Inflammatory macrophage (primary cell): ENCODE measurements around the gene CCNA1.
A peak's percentile ranks its signal among the peaks of the same experiment; 100 is the strongest.

Experiments used
- DNase-seq, 2 donors: peaks; one replicate each; pipeline ENCODE4 v3.0.0-alpha.2; 2020 to 2022

CCNA1 gene

GRCh38 chr13:36454121-36454520 lies 21.8 kb downstream of the CCNA1 start:
- DNase-seq = no peak

DNA sequence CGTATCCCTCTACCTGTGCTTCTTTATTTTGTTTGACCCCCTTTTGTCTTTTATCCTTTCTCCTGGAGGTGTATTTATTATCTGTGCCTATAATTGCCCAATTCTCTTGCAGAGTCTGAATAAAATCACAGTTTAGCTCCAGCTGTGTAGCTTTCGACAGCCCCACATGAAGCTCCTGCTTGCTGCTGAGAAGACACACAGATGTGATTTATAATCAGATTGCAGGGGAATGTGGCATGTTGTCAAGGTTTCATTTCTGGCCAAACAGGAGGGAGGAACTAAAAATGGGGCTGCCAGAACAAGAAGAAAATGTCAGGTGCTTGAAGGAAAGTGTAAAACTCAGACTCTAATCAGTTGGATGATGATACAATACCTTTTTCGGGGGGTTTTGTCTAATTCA lies 22.7 kb downstream of the CCNA1 start:
- DNase-seq = no peak

DNA sequence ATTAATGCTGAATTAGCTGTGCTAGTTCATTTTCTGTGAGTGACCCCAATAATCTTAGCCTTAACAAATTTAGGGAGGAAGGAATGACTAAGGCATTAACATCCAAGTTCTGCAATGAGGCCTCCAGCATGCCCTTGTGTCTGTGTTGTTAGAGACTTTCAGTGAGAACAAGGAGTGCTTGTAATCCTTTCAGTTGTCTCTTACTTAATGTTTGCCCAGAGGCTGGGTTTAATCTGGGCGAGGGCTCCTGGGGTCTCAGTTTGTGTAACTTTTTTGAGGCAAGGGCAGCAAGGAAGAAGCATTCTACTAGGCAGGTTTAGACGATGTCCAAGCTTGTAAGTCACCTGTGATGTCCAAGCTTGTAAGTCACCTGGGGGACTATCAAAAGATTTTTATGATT lies 24.3 kb downstream of the CCNA1 start:
- DNase-seq = no peak

- no peak for DNase-seq
These were observed 29.2 kb downstream of the CCNA1 start for GRCh38 chr13:36461506-36461905.

- peak in 1 of 2 donors; percentile 28 for DNase-seq
These were observed 43.2 kb downstream of the CCNA1 start for GRCh38 chr13:36475468-36475867.

GRCh38 chr13:36476661-36477060 lies 44.4 kb downstream of the CCNA1 start:
- no peak for DNase-seq

DNA sequence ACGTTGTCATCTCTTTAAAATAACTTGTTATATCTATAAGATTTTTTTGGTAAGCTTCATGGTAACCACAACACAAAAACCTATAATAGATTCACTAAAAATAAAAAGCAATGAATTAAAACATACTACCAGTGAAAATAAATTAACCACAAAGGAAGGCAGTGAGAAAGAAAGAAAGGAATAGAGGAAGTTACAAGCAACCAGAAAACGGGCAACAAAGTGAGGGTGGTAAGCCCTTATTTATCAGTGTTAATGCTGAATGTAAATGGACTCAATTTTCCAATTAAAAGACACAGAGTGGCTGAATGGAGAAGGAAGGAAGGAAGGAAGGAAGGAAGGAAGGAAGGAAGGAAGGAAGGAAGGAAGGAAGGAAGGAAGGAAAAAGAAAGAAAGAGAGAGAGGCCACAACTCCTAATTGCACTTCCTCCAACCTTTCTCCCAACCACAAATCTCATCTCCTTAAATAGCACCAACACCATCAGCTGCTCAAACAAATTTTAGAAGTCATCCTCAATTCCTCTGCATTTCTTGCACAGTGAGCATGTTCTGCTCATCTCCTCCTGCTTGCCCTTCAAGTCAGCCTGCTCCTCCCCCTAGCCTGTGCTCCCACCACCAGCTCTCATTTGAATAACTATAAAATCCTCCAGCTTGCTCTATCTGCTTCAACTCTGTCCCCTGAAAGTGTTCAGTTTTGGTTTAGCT lies 48.6 kb downstream of the CCNA1 start:
- no peak for DNase-seq

DNA sequence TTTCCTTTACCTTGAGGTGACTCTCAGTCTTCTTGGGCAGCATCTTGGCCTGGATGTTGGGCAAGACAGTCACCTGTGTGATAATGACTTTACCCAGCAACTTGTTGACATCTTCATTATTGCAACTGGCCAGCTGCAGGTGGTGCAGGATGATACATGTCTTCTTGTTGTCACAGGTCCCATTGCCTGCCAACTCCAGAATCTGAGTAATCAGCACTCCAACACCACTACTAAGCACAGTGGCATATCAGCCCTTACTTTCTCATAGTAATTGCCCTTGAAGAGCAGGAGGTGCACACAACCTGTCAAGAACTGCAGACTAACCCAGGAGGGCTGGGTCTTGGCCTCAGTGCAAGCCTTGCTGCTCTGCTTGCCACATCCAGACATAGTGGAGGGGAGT lies 57.8 kb downstream of the CCNA1 start:
- DNase-seq = no peak
